NCI-H1105 (cell line): ENCODE measurements around the gene ENPP4.
"Not testable (repeated sequence)": the region's sequence is repeated elsewhere in the genome, so short reads cannot be mapped to it uniquely, and the experiment has no call there.

Experiments
- DNase-seq: peaks from one replicate; lab custom pipeline; 2025; lab: John Stamatoyannopoulos, UW

The ENPP4 gene

DNA sequence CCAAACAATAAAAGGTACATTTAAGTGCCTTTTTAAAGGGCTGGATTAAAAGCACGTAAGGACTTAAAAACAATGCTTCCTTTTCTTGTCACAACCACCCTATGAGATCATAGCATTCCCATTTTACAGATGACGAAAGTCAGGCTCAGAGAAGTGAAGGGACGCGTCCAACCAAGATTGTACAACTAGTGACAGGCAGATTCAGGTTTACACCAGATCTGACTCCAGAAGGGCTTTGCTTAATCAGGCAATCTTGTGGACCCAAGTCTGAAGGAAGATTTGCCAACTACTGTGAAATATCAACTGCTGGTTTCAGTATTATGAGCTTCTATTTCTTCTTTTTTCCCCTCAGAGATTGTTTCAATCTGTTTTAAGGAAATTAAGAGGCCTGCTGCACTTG, 877 bp downstream of the ENPP4 start:
- no peak for DNase-seq

DNA sequence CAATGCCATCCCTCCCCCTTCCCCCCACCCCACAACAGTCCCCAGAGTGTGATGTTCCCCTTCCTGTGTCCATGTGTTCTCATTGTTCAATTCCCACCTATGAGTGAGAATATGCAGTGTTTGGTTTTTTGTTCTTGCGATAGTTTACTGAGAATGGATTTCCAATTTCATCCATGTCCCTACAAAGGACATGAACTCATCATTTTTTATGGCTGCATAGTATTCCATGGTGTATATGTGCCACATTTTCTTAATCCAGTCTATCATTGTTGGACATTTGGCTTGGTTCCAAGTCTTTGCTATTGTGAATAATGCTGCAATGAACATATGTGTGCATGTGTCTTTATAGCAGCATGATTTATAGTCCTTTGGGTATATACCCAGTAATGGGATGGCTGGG, 1.5 kb downstream of the ENPP4 start:
- not testable (repeated sequence) for DNase-seq

DNA sequence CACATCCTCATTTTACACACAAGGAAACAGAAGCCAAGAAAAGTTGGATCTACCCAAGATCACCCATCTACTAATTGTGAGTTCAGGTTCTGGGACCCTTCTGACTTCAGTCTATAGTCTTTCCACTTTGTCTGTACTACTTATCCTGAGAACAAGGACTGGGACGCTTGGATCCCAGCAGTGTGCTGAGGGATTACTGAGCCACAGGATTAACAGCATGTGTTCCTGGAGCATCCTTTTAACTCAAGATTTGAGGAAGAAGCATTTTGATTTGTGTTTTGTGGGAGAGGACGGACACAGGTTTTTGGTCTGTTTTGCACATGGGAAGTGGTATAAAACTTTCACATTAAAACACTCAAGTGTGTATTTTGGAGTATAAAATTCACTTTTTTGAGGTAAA, 4.4 kb downstream of the ENPP4 start:
- no peak for DNase-seq

DNA sequence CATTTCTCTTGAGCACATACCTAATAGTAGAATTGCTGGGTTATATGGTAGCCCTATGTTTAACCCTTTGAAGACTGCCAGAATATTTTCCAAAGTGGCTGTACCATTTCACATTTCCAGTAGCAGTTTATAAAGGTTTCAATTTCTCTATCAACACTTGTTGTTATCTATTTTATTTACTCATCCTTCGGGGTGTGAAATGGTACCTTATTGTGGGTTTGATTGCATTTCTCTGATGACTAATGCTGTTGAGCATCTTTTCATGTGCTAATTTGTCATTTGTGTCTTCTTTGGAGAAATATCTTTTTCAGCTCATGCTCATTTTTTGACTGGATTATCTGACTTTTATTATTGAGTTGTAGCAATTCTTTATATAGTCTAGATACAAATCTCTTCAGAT, 5.4 kb downstream of the ENPP4 start:
- no peak for DNase-seq

DNA sequence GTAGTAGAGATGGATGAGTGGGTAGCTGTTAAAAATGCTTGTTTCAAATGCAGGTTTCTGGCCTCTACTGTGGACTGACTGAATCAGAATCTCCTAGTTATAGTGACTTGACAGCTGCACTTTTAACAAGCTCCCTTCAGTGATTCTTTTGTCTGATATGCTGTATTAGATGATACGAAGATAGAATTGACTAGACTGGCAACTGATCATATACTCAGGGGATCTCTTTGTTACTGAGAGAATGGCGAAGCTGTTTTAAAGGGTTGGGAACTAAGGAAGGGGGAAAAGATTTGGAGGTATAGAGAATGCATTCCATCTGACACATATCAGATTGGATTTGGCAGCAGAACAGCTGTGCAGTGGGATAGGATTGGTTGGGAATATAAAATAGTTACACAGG, 7.0 kb downstream of the ENPP4 start:
- no peak for DNase-seq

DNA sequence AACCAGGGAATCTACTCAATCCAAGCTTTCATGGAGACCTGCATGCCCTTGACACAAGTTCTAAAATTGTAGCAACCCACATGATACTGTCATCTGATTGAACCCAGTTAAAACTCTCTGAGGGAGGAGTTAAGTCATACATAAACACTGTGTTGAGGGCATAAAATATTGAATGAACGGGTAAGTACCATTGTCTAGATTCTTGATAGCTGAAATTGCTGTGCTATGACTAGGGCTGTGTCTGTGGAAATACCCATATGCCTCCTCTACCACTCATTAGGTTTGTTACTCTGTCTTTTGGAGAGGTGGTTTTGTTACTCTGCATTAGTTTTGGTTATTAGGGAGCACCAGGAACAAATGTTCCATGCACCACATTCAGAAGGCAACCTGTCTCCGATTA, 7.6 kb downstream of the ENPP4 start:
- DNase-seq, result no peak

DNA sequence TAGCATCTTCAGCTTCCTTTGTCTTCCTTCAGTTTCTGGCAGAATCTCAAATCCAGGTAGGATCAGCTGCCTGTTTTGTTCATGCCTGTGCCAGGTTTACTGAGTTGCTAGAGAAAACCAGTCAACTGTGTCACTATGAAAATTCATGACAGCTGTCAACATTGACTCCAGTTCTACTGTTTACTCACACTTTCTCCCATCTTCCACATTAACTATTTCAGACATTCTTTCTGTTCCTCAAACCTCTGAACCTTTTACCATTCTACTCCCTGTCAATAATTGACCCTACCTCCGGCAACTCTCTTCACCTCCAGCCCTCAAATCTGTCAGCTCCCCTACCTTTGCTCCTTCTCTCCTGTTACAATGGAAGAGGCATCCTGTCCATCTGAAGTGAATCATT, 8.5 kb downstream of the ENPP4 start:
- peak; percentile 75 for DNase-seq

DNA sequence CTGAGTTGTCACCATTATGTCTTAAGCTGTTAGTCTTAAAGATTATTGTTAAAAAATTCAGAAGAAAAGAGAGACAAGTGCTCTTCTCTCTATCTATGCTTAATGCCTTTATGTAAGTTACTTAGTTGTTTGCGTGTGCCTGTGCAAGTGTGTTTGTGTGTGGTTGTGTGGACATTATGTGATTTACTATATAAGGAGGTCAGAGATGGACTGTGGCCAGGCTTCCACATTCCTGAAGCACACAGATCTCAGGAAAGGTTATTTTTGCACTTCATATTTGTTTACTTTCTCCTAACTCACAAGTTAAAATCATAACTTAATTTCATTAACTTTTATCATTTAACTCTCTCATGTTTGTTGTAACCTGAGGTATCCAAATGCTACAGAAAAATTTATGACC, 14.5 kb downstream of the ENPP4 start:
- DNase-seq, result no peak

DNA sequence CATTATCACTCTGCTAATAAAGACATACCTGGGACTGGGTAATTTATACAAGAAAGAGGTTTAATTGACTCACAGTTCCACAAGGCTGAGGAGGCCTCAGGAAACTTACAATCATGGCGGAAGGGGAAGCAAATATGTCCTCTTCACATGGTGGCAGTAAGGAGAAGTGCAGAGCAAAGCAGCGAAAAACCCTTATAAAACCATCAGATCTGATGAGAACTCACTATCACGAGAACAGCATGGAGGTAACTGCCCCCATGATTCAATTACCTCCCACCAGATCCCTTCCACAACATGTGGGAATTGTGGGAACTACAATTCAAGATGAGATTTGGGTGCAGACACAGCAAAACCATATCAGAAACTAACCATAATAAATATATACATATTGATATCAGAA, 19.3 kb downstream of the ENPP4 start:
- not testable (repeated sequence) for DNase-seq

DNA sequence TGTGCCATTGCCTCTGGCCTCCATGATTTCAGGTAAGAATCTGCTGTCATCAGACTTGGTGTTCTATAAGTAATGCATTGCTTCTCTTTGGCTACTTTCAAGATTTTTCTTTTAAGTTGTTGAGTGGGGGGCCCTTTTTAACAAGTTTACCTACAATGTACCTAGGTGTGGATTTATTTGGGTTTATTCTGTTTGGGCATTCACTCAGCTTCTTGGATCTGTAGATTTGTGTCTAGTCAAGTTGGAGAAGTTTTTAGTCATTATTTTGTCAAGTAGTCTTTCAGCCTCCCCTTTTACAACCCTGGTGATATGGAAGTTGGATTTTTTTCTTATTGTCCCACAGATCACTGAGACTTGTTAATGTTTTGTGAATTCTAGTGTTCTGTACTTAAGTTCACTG, 26.9 kb downstream of the ENPP4 start:
- no peak for DNase-seq

DNA sequence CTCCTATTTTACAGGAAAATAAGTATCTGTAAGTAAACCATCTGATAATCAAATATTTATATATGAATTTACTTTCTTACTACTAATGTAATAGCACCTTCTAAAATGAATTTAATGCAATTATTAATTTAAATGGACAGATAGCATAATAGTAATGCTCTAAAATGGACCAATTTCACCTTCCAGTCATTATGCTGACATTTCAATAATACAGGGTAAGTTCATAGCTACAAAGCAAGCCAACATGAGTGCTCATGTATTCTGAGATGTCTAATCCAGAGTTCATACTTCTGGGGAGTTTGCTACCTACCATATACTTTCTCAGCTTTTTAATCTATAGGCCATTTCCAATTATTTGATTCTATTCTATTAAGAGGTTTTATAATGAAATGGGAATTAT, 29.4 kb downstream of the ENPP4 start:
- DNase-seq, result no peak

DNA sequence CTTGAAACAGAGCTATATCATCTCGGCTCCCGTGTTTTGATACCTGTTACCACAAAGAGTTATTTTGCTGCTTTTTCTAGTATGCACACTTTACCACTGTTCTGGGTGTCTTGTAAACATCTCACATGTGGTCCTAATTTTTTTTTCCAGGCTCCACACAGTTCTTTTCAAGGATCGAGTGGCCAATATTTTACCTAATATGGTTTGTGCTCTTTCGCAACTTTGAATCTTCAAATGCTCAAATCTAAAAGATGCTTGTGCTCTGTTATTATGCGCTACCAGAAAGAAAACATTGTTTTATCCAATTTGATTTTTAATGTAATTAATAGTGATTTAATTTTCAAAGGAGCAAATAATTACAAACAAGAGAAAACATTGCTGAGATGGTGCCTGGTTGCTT, 30.3 kb downstream of the ENPP4 start:
- DNase-seq, result no peak

DNA sequence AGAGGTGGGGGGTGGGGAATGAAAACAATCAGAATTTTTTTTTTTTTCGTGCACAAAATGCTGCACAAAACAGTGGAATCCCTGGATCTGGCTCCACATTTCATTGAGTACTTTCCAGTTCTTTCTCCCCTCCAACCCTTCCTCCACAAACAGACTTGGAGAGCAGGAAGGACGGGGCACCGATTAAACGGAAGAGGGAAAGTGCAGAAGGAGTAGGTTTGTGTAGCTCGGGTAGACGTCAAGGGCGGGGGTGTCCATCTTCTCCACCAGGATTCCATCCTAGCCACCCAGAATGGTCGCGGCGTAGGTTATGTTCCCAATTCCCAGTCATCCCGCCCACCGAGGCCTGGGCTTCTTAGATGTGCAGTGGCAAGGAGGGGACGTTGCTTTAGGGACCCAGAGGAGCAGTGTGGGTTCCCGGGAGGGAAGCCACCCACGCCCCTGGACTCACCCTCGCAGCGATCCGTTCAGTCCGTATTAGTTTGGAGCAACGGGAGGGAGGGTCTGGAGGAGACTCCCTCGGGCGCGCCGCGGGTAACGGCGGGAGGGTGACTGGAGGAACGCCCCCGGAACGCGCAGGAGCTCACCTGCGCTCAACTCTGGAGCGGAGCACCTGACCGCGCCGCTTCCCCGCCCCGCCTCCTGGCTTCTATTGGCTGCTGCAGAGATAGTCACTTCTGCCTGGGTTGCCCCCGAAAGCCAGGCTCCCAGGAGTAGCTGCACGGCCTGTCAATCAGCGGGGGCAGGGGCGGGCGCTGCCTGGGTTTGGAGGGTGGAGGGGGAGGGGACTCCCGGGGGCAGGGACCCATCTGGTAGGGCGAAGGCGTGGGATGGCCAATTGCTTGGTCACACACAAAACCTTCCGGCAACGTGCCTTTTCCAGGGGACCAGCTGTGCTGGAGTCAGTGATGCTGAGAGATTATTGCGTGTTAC, 40.8 kb downstream of the ENPP4 start, which contains the start of gene ENPP5:
ENPP5 (minus strand) TSS at position 624 of the 933 bp plus-strand sequence. CDS start 2,718 bp downstream, outside the sequence.
- peak; percentile 98 for DNase-seq

DNA sequence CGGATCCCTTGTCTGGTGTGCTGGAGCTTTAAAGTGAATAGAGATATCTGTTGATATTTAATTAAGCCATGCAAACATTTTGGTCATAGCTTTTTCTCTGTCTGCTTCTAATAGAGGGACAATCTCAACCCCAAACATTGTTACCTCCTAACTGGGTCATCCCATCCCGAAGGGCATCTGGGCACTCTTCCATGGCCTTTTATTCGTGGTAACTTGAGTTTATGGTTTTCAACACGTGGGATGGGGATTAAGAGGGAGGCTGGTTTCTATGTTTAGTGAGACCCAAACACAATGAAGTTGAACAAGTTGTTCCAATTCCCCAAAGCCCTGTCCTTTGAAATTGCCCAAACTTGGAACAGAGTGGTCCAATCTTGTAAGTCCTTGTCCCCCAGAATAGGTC, 42.4 kb downstream of the ENPP4 start:
- no peak for DNase-seq

DNA sequence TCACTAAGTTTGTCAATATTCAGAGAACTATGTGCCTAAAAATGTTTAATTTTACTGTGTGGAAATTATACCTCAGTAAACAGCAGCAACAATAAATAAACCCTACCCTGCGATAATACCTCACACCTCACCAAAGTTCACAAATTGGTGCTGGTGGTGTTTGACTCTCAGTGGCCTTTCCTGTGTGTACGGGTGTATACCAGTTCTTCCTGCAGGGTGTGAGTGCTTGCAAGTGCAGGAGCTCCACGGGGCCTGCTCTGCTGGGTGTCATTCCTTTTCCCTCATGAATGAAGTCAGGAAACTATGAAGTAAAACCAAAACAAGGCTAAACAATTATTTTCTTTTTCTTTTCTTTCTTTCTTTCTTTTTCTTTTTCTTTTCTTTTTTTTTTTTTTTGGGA, 45.1 kb downstream of the ENPP4 start:
- no peak for DNase-seq

DNA sequence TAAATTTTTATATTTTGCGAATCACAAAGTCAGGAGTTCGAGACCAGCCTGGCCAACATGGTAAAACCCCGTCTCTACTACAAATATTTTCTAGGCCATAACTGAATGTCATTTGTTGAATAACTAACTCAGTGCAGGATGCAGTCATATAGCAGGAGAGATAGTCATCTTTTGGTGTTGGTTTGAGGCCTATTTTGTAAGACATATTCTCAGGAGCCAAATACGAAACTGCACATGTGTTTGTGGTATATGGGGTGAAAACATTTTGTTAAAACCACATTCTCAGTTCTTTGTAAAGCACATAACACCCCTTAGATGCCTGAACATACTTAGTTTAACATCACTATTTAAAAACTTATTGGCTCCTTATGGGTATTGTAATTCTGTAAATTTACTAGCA, 45.7 kb downstream of the ENPP4 start:
- DNase-seq, result no peak

DNA sequence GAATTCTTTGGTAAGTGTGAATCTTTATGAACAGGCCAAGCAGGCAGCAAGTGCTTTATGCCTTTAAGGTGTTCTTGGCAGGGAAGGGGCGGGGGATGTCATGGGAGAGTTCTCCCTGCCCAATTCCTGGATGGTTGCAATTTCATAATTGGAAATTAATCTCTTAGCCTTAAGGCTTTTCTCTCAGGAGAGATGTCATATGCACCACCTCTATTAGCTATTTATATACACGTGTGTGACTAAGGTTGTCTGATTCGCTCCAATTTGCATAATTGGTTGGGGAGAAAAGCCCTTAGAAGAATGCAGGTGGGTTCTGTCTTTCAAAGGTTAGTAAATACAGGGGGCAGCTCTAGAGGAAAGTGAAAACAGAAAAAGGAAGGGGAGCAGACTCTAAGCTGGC, 46.2 kb downstream of the ENPP4 start:
- DNase-seq, result no peak

DNA sequence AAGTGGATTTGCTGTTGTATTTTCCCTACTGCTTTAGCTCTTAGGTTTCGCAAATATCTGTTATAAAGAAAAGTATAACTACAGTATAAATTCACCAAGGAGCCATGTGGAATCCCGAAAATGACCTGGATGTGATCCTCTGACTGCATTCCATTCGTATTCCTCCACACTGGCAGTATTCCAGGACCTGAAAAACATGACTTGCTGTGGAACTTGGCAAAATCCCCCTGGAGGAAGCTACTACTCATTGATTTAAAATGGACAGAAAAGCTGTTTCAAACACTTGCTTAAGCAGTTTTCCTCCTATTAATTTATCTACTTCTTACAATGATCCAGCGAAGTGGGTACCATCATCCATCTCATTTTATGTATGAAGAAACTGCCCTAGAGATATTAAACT, 54.3 kb downstream of the ENPP4 start:
- no peak for DNase-seq

DNA sequence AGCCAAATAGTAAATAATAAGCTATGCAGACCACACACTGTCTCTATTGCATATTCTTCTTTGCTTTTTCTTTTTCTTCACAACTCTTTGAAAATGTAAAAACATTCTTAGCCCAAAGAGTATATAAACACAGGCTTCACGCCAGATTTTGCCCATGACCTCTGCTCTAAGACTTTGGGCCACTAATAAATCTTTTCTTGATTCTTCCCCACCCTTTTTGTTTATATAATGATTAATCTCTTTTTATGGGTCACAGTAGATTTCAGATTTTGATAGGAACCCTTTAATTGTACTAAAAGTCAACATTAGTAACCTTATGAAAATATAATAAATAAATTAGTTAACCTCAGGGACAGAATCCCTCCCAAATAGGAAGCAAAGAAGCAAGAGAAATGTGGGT, 56.8 kb downstream of the ENPP4 start:
- no peak for DNase-seq

DNA sequence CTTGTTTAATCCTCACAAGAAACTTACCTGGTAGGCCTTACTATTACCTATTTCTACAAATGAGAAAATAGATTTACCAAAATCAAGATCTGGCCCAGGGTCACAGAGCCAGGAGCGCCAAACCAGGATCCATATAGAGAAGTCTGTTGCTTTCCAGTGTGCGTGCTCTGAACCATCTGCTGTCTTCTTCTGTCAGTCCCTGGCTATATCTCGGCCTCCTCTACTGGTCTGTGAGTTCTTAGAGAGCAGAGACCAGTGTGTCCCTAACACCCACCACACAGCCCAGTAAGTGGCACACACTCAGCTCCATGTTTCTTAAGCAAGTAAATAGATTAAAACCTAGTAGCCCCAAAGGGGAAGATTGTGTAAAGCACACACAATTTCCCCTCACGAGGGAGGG, 59.9 kb downstream of the ENPP4 start:
- DNase-seq, result no peak

DNA sequence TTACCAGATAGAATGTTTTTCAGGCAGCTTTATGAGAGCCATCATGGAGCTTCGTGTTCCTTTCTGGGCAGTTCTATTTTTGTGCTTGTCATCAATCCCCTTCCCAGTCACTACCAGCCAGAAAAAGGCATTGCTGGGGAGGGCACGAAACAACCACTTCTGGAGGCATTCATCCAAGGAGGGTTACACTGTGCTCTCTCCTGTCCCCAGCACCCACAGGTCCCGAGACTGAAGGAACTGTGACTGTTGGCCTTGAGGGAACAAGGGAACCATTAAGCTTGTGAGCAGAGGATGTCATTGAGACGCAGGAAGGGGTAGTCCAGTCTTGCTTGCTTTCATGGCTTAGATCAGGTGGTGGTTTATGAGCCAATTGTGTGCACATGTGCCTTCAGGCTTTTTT, 61.1 kb downstream of the ENPP4 start:
- DNase-seq, result no peak

DNA sequence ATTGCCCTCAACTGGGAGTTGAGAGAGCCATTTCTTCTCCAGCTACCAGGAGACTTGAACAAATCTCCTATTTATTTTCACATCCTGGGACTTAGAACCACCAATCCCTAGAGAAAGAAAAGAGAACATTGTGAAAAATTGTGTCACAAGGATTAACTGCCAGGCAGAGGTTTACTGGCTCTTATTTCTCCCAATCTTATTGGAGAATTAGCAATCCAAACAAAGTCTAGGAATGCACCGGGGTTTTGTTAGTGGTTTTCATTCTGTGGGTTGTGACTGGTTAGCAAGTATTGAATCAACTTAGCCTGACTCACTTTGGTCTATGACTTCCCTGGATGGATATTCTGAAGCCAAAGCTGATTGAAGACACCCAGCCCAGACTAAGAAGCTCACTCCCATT, 62.2 kb downstream of the ENPP4 start:
- no peak for DNase-seq
